Hepatic stellate cell (primary cell): Measurements from ENCODE around the gene TAF3.
A peak's percentile ranks its signal among the peaks of the same experiment; 100 is the strongest.

Experiments
- DNase-seq: peaks from one replicate; pipeline ENCODE4 v3.0.0; 2011; ENCODE audit warnings: low spot score

The TAF3 gene

DNA sequence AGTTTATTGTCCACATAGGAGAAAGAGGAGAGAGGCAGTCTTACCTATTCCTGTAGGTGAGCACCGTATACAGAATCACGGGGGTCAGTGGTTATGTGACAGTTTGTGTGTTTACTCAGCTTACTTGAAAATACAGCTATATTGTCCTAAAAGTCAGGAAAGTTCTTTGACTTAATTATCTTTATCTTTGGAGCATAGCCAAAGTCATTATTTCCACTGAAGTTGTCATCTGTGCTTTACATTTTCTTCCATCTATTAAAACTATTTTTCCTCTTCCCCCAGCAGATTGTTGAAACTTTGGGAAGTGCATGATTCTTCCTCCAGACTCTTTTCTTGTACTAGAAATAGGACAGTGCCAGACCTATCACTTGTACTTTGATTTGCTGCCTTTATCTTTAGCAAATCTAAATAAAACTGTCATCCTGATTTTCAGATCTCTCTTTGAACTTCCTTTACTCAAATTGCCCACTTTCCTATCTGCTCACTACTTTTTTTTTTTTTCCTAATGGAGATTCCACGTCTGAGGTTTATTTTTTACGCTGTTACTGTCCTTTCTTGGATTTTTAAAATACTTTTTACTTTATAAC is 58.3 kb downstream of the TAF3 start:
- no peak for DNase-seq

DNA sequence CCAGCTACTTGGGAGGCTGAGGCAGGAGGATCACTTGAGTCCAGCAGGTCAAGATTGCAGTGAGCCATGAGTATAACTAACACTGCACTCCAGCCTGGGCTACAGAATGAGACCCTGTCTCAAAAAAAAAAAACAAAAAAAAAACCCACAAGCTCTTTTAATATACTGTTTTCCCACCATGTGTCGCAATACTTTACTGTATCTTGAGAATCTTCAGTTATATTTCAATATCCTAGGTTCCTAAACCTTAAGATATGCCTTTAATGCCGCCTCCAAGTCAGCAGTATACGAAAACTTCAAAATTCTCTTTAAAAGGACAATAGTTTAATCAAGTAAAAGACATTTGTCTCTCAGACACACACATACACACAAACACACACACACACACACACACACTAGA is 62.8 kb downstream of the TAF3 start:
- no peak for DNase-seq

DNA sequence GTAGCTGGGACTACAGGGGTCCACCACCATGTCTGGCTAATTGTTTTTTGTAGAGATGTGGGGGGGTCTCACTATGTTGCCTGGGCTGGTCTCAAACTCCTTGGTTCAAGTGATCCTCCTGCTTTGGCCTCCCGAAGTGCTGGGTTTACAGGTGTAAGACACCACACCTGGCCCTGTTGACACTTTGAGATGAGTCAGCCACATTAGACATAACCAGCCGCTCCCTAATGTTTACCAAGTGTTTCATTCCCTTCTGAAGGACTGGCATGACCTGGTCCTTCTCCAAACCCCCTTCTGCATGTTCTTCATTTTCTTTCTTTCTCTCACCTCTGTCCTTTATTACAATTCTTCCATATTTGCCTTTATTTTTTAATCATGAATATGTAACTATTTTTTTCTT is 67.8 kb downstream of the TAF3 start:
- DNase-seq: no peak

DNA sequence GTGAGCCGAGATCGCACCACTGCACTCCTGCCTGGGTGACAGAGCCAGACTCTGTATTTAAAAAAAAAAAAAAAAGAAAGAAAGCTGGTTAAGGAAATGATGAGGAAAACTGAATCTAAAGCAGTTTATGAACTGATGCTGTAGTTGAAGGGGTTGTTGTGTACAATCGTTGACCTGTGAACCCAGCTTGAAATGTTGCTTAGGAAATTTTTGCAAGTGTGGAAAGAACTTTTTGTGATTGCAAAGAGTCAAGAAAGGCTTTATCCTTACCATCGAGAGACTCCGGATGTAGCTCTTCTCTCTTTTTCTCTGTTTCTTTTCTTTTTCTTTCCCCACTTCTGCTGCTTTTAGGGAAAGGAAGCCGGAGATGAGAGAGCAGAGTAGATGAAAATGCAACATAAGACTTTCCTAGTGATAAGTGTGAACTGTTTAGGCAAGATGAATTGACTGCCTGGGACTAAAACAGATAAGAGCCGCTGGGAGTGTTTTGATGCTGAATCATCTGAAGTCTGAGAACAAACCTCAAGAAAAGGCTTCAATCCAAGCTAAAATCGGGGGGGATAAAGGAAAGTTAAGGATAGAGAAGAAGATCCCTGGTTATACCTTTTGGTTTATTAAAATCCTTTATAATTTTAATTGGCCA is 69.0 kb downstream of the TAF3 start:
- peak; percentile 11 for DNase-seq

DNA sequence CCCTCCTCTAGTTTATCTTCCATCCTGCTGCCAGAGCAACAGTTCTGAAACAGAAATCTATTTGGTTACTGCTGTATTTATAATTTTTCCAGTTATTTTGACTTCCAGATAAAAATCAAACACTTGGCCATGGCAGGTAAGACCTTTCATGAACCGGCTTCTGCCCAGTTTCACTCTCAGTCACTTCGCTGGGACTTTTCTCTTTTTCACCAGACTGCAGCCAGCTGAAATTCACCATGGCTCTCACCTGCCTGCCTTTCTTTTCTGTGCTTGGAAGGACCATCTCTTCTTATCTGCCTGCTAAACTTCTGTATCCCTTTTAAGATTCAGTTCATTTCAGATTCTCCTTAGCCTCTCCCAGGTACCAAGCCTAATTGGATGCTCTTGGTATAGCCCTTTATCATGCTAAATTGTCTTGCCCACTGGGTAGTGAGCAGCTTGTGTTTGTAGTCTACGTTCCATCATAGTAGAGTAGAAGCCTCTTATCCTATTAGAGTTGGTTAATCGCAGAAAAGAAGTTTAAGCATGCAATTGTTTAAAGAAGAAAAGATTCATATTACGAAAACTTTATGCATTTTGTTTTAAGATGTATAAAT is 71.7 kb downstream of the TAF3 start:
- no peak for DNase-seq

DNA sequence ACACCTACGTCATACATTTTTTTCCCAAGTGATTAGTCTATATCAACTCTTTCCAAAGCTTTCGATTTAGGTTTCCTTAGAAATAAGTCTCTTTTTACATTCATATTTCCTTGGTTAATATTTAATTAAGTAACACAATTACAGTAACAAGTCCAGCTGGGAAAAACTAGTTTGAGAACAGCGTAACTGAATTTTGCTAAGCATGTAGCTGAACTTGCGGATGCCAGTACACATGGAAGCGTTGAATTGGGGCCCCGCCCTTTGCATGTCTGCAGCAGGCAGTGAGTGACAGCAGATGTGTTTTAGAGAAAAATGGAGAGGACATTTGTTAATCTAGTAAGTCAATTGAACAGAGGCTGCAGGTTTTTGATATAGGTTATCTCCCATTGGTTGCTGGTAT is 72.5 kb downstream of the TAF3 start:
- DNase-seq: no peak

DNA sequence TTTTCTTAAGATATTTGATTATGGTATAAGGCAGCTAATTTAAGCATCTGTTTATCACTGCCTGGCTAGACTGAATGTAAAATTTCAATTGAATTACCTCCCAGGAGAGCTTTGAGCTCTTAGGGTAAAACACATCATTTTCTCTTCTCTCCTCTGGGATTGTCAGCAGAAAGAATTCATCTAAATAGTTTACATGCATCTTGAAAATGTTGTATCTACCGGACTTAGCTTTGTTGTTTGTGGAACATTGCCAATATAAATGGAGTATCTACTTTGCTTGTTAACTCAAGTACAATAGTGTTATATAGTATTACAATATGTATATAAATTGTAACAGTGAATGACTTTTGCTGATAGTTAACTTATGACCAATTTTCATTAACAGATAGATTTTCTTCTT is 73.3 kb downstream of the TAF3 start:
- DNase-seq: no peak

DNA sequence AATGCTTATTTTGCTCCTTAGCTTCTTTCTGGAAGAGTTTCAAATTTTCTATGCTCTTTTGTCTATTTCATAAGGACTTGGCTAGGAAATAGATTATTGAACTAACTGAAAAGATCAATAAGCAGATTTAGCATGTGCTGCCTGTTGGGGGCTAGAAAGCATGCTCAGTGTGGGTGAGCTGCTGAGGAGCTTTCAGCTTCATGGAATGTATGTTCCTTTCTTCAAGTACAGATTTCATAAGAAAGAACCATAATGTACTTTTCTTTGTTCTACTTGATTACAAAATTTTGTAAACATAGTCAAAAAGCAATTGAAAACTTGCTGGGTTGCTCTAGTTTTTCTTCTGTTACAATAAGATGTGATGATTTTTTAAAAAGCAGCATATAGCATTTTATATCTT is 73.8 kb downstream of the TAF3 start:
- DNase-seq: no peak

DNA sequence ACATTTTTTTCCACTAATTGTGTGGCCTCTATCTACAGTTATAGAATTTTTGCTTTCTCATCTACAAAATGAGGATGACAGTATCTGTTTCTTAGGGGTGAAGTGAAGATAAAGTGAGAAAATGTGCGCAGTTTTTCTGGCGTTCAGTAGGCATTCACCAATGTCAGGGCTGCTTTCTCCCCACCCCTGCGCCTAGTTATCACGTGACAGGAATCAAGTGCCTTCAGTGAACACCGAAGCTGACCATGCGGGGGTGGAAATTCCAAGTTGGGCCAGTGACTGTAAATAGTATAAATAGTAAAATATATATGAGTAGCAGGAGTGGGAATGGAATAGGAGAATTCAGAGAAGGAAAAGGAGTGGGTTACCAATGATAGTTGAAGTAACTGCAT is 77.4 kb downstream of the TAF3 start:
- no peak for DNase-seq

DNA sequence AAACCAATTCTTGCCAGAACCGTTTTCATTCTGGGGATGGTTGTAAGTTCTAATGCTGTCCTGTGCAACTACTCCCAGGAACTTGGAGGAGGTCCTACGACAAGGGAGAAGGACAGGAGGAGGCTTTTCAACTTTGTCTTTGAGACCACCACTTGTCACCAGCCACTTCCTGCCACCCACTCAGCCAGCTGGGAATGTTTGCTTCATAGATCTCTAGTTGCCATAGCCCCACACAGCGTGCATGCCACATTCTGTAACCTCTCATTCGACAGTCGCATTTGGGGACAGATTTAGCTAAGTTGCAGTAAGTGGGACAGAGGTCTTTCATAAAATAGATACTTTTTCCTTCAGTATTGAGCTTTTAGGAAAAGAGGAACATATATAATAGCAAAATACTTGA is 78.0 kb downstream of the TAF3 start:
- no peak for DNase-seq

DNA sequence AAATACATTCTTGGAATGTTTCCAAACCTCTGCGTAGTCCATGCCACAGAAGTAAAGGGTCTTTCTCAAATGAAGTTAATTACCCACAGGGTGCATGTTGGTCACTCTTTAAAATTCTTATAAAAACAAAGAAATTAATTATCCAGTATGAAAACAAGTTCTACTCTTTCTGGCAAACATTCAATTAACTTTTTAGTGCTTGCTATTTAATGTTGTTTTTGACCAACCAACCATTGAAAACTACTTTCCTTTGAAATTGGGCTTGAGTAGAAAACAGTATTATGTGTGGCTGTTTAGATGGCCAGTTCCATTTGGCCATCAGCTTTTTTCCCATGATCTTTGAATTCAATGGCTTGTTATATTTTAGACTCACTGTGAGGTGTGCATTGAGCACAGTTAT is 83.0 kb downstream of the TAF3 start:
- DNase-seq: no peak

DNA sequence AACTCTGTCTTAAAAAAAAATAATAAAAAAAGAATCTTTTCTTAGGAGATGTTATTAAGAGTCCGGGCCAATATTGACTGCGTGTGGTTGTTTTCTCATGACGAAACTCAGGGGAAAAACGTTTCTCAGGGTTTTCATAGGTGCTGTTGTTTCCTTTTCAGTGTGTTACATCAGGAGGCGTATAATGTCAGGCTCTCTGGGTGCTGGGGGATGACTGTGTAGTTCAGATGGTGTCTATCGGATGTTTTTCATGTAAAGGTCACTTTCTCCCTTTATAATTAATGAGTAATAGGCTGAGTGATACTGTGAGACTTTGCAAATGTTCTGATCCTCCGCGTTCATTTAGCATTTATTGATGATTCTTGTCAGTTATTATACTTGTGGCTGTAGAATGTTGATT is 84.1 kb downstream of the TAF3 start:
- no peak for DNase-seq

DNA sequence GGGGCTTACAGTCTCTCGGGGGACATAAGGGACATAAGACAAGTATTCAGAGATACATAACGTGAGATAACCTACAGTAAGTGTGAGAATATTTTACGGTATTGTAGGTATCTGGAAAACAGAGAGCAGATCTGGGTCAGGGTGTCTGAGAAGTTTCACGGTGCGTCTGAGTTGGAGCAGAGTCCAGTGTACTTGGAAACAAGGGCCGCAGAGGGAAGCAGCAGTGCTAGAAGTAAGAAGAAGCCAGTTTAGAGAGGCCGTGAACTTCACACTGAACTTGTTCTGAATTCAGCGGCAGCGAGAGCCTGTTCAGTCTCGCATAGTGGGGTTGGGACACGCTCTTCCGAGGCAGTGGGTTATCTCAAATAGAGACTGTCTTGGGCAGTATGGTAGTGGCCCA is 85.5 kb downstream of the TAF3 start:
- DNase-seq: no peak

DNA sequence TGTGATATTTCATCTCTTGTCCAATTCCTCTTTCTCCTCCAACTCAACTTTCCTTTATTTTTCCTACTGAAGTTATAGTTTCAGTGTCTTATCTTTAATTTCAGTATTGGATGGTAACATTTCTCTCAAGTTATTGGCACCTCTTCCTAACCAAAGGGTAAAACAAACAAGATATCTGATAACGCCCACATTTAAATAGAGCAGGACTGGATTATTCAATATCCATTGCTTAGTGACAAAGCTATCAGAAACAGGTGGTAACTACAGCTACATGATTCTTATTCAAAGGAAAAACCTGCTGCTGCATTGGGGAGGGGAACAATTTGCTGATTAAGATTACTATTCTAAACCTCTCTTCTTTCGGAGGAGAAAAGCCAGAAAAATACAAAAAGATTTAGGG is 87.8 kb downstream of the TAF3 start:
- DNase-seq: no peak

DNA sequence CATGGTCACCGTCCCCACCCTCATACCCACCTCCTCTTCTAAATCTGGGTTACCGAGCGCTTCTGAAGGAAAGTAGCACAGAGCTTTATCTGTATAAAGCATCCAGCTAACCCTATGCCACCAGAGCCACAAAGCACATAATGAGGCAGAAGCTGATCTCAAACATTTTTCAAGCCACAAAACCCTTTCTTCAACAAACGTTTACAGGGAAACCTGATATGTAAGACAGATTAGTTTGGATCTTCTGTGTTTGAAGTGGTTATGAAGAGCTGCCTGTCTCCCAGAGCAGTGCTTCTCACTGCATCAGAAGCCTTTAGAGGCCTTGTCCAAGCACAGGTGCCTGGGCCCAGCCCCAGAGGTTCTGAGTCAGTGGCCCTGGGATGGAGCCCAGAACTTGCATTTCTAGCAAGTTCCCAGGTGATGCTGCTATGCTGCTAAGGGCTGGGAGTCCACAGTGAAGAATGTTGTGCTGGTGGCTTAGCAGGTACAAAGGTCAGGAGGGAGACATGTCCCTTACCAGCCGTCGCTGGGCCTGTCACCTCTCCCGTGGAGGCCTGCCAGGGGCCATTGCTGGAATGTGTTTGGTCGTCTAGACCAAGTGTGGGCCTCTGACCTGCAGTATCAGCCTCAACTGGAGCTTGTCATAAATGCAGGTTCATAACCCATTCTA is 90.4 kb downstream of the TAF3 start:
- no peak for DNase-seq

DNA sequence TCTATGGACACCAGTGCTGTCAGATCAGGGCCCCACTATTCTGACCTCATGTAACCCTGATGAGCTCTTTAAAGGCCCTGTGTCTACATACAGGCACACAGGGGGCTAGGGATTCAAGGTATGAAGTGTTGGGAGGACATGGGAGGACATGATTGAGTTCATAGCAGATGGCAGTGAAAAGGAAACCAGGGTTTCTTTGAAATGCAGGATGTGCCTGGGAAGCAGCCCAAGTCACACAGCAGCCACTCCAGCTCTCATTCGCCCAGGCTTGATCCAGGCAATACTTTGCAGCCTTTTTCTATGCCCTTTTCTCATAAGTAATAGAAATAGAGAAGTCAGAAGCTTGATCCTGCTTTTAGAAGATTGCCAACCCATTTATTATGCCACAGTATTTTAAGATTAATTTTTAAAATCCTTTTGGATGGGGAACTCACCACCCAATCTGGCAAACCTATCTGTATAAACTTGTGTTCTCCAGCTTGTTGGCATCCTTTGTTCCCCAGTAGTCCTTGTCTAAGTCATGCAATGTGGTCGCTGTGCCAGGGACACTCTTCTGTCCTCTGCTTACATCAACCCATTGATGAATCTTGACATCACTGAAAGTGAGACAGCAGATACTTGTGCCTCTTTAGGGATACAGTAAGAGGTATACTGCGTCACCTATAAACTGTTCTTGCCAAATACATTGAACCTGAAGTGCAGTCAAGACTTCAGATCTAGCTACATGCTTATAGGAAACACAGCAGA is 95.0 kb downstream of the TAF3 start:
- no peak for DNase-seq

DNA sequence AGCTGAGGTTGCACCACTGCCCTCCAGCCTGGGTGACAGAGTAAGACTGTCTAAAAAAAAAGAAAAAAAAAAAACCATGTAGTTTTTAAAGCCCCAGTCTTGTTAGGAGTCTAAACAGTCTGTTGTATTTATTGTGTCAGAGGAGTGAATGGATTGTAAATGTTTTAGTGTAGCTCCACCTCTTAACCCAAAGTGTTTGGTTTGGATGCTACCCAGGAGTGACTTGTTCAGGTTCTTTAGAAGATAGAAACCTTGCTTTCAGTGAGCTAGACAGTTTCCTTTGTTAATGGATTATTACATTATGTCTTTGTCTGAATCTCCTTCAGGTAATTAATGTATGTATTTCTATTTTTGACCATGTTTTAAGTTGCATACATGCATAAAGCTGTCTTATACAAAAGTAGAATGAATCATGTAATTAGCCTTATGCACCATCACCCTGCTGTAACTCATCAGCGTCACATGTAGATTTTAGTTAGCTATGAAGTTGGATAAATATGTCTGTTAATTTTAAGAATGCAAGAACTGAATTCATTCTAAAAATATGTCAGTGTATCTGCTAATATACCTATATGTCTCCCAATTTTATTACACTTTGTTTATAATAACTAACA is 97.7 kb downstream of the TAF3 start:
- DNase-seq: no peak

DNA sequence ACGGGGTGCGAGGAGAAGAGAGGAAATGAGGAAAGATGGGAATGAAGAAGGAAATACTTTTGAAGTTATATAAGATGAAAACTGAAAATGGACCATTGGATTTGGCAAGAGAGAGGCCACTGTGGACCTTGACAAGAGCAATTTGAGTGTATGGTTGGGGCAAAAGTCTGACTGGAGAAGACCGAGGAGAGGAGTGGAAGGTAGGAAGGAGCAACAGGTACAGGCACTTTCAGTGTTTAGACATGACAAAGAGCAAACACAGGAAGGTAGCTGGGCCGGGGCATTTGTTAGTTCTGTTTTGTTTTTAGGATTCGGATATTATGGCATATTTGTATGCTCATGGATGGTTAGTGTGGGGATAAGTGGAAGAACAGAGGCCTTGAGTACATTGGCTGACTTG is 99.4 kb downstream of the TAF3 start:
- DNase-seq: no peak

DNA sequence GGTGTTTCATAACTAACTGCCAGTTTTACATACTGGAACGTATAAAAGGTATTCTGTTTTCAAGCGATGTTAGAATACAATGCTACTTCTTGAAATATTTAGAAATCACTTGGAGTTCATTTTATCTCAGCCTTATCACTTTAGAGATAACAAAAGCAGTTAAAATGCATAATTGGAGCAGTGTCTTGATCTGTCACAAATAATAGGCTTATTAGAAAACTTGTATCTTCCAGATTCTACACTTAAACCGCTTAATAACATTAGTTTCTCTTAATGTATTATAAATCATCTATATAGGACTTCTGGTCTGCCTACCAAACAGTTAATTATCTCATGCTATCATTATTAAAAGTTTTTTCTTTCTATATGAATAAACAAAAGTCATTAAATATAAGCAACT is 104.4 kb downstream of the TAF3 start:
- DNase-seq: no peak

DNA sequence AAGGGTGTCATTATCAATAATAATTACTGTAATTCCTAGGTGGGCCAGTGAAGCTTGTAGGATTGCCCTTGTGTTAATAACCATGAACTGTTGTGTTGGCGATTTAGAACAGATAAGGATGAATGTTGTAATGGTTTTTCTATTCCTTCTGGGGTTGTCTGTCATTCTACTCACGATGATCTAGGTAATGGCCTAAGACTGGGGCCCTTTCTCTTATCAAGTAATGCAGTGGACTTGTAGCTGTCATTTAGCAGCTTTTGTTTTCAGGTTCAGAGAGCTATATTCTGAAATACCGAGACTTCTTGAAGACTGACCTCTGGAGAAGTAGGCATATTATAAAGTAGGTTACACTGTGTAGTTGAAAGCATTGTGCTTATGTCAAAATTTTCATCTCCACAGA is 110.2 kb downstream of the TAF3 start:
- DNase-seq: no peak

DNA sequence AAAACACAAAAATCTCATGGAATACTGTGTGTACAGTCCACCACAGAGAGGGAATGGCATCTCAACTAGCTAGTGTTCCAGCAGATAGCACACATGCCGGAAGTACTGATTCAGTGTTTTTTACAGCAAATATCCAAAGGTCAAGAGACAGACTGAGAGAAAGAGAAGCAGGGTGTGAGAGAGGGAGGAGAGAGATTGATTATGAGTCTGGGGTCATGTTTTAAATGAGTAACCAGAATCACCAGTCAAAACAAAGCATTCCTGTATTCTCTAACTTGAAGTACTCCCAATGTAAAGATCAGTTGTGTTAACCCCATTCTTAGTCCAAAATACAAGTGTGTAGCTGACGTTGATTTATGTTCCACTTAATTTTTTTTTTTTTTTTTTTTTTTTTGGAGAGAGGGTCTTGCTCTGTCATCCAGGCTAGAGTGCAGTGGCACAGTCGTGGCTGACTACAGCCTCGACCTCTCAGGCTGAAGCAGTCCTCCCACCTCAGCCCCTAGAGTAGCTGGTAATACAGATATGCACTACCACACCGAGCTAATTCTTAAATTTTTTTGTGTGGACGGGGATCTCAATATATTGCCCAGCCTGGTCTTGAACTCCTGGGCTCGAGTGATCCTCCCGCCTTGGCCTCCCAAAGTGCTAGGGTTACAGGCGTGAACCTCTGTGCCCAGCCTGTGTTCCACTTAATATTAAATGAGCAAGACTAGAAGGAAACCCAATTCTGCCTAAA is 114.2 kb downstream of the TAF3 start:
- DNase-seq: no peak

DNA sequence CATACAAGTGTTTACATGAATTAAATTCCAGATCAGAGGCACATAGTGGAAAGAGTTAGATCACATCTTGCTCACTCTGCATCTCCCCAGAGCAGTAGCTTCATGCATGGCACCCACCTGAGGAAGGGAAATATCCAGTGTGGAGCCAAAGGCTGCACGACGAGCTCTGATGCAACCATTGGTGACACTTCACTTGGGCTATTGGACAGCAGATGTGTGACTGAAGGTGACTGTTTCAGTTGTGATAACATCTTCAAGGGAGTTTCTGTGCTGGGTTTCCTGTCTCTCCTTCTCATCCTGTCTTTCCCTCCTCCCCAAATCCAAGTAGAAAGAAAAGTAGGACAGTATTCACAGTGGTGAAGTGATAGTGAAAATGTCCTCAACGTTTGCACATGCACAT is 115.0 kb downstream of the TAF3 start:
- DNase-seq: no peak
